Daoy (cell line): ENCODE data around the gene SNN. TPM values are rescaled to one million over a fixed set of nuclear protein-coding genes. Genes with fewer than 3 reads are reported as not detected.

ENCODE experiments used
- DNase-seq: peaks from one replicate; pipeline ENCODE4 v3.0.0-alpha.2; 2015; ENCODE audit warnings: low read depth
- total RNA-seq: library from RNA; depleted of rRNA; stranded (reverse); fragments of >200 nt; shearing (Covaris generic); gene quantifications from 2 replicates; pipeline ENCODE4 v1.2.3, GENCODE V29; 2014

Gene SNN
- total RNA-seq, 1 experiment from 2014 or later: 3.5 TPM

DNA sequence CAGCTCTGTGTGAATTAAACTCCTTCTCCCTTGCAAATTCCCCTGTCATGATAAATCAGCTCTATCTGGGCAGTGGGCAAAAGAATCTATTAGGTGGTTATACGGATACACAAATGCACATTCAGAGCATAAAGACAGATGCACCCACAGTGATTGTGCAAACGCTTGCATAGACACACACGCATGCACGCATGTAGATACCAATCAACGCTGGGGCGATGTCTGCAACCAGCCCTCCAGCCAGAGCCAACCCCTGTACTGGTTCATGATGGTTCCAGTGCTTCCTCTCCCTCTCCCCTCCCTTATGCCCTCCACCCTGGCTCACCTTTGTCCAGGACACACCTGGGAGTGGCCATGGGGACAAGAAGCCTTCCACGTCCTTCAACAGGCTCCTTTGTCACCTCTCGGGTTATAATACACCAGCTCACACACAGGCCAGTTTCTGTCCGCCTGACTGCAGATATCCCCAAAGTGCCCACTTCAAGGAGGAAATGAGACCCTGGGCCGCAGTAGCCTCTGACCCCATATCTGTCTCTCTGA, 33.1 kb upstream of the SNN start:
- no peak for DNase-seq

GRCh38 chr16:11635679-11636171, 32.5 kb upstream of the SNN start:
- no peak for DNase-seq

DNA sequence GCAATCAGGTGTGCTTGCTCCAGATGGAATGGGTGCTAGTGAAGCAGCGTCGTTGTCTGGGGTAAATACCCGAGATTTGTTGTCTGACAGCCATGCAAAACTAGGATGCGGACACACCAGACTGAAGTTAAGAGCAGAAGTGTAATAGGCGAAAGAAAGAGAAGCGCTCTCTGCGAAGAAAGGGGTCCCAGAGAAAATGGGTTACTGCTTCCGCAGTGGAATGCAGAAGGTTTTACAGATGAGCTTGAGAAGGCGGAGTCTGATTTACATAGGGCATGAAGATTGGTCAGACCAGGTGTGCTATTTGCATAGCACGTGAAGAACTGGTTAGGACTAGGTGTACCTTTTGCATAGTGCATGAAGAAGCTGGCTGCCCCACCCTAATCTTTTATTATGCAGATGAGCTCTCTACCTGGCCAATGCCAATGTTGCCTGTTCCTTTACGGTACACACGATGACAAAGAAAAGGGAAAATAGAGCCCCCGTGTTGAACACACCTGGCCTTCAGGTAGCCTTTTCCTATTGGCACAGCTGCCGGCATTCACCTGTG, 32.0 kb upstream of the SNN start:
- DNase-seq: no peak

GRCh38 chr16:11637320-11637719, 30.9 kb upstream of the SNN start:
- DNase-seq: no peak

- DNase-seq: no peak
Measured at GRCh38 chr16:11638140-11638539, 30.1 kb upstream of the SNN start.

DNA sequence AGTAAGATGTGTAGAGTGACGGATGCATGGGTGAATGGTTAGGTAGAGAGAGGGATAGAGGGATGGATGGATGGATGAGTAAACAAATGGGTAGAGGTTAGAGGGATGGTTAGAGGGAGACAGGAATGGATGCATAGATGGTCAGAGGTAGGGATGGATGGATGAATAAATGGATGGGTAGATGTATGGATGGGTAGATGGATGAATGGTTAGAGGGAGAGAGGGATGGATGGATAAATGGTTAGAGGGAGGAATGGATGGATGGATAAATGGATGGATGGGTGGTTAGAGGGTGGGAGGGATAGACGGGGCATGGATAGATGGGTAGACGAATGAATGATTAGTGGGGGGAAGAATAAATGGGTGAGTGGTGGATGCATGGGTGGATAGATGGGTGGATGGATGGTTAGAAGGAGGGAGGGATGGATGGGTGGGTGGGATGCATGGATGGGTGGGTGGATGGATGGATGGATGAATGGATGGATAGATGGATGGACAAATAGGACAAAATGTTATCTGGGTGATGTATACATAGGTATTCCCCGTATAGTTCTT, 29.2 kb upstream of the SNN start:
- DNase-seq: no peak

- DNase-seq: peak; percentile 88
Measured at GRCh38 chr16:11639925-11640899, 28.0 kb upstream of the SNN start.

- peak; percentile 45 for DNase-seq
Measured at GRCh38 chr16:11640987-11641817, 27.1 kb upstream of the SNN start.

GRCh38 chr16:11642765-11643116, 25.5 kb upstream of the SNN start:
- no peak for DNase-seq

DNA sequence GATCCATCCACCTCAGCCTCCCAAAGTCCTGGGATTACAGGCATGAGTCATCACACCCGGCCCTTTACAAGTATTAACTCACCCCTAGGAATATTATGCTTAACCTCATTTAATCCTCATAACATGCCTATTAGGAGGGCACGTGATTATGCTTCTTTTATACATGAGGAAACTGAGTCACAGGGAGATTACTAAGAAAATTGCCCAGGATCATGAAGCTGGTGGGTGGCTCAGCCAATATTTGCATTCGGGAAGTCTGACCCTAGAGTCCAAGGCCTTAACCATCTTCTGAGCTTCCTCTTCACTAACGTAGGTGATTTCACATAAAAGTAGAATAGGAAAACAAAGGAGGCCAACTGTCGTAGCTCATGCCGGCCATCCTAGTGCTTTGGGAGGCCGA, 19.0 kb upstream of the SNN start:
- DNase-seq: no peak

DNA sequence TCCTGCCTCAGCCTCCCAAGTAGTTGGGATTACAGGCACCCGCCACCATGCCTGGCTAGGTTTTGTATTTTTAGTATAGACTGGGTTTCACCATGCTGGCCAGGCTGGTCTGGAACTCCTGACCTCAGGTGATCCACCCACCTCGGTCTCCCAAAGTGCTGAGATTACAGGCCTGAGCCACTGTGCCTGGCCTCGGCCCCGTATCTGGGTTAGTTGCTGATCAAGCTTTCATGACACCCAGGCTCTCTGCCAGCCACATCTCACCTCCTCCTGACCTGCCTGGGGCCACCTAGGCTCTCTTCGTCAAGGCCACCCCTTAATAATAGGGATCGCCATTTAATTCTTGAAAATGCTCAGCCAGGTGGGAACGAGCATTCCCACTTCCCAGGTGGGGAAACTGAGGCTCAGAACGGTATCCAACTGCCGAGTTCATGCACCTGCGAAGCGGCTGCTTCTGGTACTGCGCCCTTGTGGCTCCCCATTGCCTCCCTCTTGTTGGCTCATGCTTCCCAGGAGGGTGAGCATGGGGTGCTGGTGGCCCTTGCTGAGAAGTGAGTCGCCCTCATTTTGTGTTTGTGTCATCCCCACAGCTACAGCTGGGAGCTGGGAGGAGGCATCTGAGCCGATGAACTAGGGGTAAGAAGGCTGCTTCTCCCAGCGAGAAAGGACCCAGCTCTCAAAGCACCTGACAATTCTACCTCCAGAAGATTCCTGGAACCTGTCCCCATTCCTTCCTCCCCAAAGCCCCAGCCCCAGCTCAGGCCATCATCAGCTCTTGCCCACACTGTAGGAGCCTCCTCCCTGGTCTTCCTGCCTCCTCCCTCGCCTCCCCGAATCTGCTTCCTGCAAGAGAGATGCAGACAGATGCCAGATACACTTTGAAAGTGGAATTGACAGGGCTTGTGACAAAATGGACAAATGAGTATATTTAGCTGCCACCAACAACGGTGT, 17.3 kb upstream of the SNN start:
- DNase-seq: no peak

DNA sequence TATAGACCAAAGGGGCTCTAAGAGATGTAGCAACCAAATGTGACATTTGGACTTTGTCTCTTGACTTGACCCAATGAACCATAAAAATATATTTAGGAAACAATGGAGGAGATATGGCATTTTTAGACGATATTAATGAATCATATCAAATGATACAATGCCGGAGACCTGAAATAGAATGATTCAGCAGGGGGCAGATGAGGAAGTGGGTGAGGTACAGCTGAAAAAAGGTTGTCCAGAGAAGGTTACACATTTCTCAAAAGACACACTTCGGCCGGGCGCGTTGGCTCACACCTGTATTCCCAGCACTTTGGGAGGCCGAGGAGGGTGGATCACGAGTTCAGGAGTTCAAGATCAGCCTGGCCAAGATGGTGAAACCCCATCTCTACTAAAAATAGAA, 16.5 kb upstream of the SNN start:
- no peak for DNase-seq

GRCh38 chr16:11655655-11656054, 12.6 kb upstream of the SNN start:
- no peak for DNase-seq

GRCh38 chr16:11657556-11657955, 10.7 kb upstream of the SNN start:
- DNase-seq: no peak

- peak; percentile 21 for DNase-seq
Measured at GRCh38 chr16:11658896-11659708, 9.2 kb upstream of the SNN start.

GRCh38 chr16:11660565-11660964, 7.7 kb upstream of the SNN start:
- no peak for DNase-seq

- DNase-seq: no peak
Measured at GRCh38 chr16:11662582-11662981, 5.7 kb upstream of the SNN start.

GRCh38 chr16:11665071-11665491, 3.2 kb upstream of the SNN start:
- DNase-seq: no peak
